Measurements from ENCODE around the gene GOLGA6A.

Gene GOLGA6A

GRCh38 chr15:74044267-74045110 is 37.9 kb downstream of the GOLGA6A start:
- Histone ChIP-seq H3K27me3 (ENCODE audit: control insufficient read depth, insufficient read depth, low read length) (no peaks in the 10 kb centered on the region), H3K4me1 (ENCODE audit: control insufficient read depth, insufficient read depth, low read length) (peaks cover 4% of the 10 kb centered on the region), H3K36me3 (ENCODE audit: control insufficient read depth, insufficient read depth, low read length) (no peaks in the 10 kb centered on the region), H3K9ac (ENCODE audit: low read depth, low read length) (no peak overlapping the region), H3K4me3 (ENCODE audit: low read depth, low read length) (no peak overlapping the region), H3K9me3 (ENCODE audit: control insufficient read depth, insufficient read depth, low read length) (no peaks in the 10 kb centered on the region)

GRCh38 chr15:74043425-74044266 is 38.7 kb downstream of the GOLGA6A start:
- Histone ChIP-seq H3K9ac (ENCODE audit: low read depth, low read length) (no peak overlapping the region), H3K36me3 (ENCODE audit: control insufficient read depth, insufficient read depth, low read length) (no peaks in the 10 kb centered on the region), H3K4me3 (ENCODE audit: low read depth, low read length) (no peak overlapping the region), H3K27me3 (ENCODE audit: control insufficient read depth, insufficient read depth, low read length) (no peaks in the 10 kb centered on the region), H3K4me1 (ENCODE audit: control insufficient read depth, insufficient read depth, low read length) (peaks cover 4% of the 10 kb centered on the region), H3K9me3 (ENCODE audit: control insufficient read depth, insufficient read depth, low read length) (no peaks in the 10 kb centered on the region)

GRCh38 chr15:74042603-74043424 is 39.5 kb downstream of the GOLGA6A start:
- Histone ChIP-seq H3K4me1 (ENCODE audit: control insufficient read depth, insufficient read depth, low read length) (no peaks in the 10 kb centered on the region), H3K36me3 (ENCODE audit: control insufficient read depth, insufficient read depth, low read length) (no peaks in the 10 kb centered on the region), H3K4me3 (ENCODE audit: low read depth, low read length) (no peak overlapping the region), H3K27me3 (ENCODE audit: control insufficient read depth, insufficient read depth, low read length) (no peaks in the 10 kb centered on the region), H3K9me3 (ENCODE audit: control insufficient read depth, insufficient read depth, low read length) (no peaks in the 10 kb centered on the region), H3K9ac (ENCODE audit: low read depth, low read length) (no peak overlapping the region)

- Histone ChIP-seq H3K9me3 (ENCODE audit: control insufficient read depth, insufficient read depth, low read length) (no peaks in the 10 kb centered on the region), H3K4me1 (ENCODE audit: control insufficient read depth, insufficient read depth, low read length) (no peaks in the 10 kb centered on the region)
These were observed 40.4 kb downstream of the GOLGA6A start for GRCh38 chr15:74041777-74042435.

GRCh38 chr15:74041311-74041756 is 41.0 kb downstream of the GOLGA6A start:
- no peak overlapping the region for H3K9ac ChIP-seq (ENCODE audit: low read depth, low read length)
- no peak overlapping the region for H3K4me3 ChIP-seq (ENCODE audit: low read depth, low read length)
- no peaks in the 10 kb centered on the region for H3K27me3 ChIP-seq (ENCODE audit: control insufficient read depth, insufficient read depth, low read length)

More at GRCh38 chr15:74041777-74042435, 40.4 kb downstream of the GOLGA6A start:
- Histone ChIP-seq H3K36me3 (ENCODE audit: control insufficient read depth, insufficient read depth, low read length) (no peaks in the 10 kb centered on the region), H3K9ac (ENCODE audit: low read depth, low read length) (no peak overlapping the region), H3K27me3 (ENCODE audit: control insufficient read depth, insufficient read depth, low read length) (no peaks in the 10 kb centered on the region), H3K4me3 (ENCODE audit: low read depth, low read length) (no peak overlapping the region)

GRCh38 chr15:74040109-74040850 is 42.1 kb downstream of the GOLGA6A start:
- Histone ChIP-seq H3K9ac (ENCODE audit: low read depth, low read length) (no peak overlapping the region), H3K27me3 (ENCODE audit: control insufficient read depth, insufficient read depth, low read length) (no peaks in the 10 kb centered on the region), H3K4me1 (ENCODE audit: control insufficient read depth, insufficient read depth, low read length) (no peaks in the 10 kb centered on the region), H3K4me3 (ENCODE audit: low read depth, low read length) (no peak overlapping the region), H3K36me3 (ENCODE audit: control insufficient read depth, insufficient read depth, low read length) (peaks cover 5% of the 10 kb centered on the region), H3K9me3 (ENCODE audit: control insufficient read depth, insufficient read depth, low read length) (no peaks in the 10 kb centered on the region)

More at GRCh38 chr15:74041311-74041756, 41.0 kb downstream of the GOLGA6A start:
- Histone ChIP-seq H3K4me1 (ENCODE audit: control insufficient read depth, insufficient read depth, low read length) (no peaks in the 10 kb centered on the region), H3K36me3 (ENCODE audit: control insufficient read depth, insufficient read depth, low read length) (peaks cover under 1% of the 10 kb centered on the region), H3K9me3 (ENCODE audit: control insufficient read depth, insufficient read depth, low read length) (no peaks in the 10 kb centered on the region)

- no peaks in the 10 kb centered on the region for H3K9me3 ChIP-seq (ENCODE audit: control insufficient read depth, insufficient read depth, low read length)
These were observed 42.7 kb downstream of the GOLGA6A start for GRCh38 chr15:74039656-74040010.

GRCh38 chr15:74038707-74039655 is 43.4 kb downstream of the GOLGA6A start:
- Histone ChIP-seq H3K4me1 (ENCODE audit: control insufficient read depth, insufficient read depth, low read length) (no peaks in the 10 kb centered on the region), H3K27me3 (ENCODE audit: control insufficient read depth, insufficient read depth, low read length) (no peaks in the 10 kb centered on the region), H3K9me3 (ENCODE audit: control insufficient read depth, insufficient read depth, low read length) (no peaks in the 10 kb centered on the region), H3K36me3 (ENCODE audit: control insufficient read depth, insufficient read depth, low read length) (peaks cover 10% of the 10 kb centered on the region), H3K9ac (ENCODE audit: low read depth, low read length) (no peak overlapping the region), H3K4me3 (ENCODE audit: low read depth, low read length) (no peak overlapping the region)

More at GRCh38 chr15:74039656-74040010, 42.7 kb downstream of the GOLGA6A start:
- Histone ChIP-seq H3K4me1 (ENCODE audit: control insufficient read depth, insufficient read depth, low read length) (no peaks in the 10 kb centered on the region), H3K4me3 (ENCODE audit: low read depth, low read length) (no peak overlapping the region), H3K27me3 (ENCODE audit: control insufficient read depth, insufficient read depth, low read length) (no peaks in the 10 kb centered on the region), H3K9ac (ENCODE audit: low read depth, low read length) (no peak overlapping the region), H3K36me3 (ENCODE audit: control insufficient read depth, insufficient read depth, low read length) (peaks cover 5% of the 10 kb centered on the region)

GRCh38 chr15:74037171-74038117 is 44.9 kb downstream of the GOLGA6A start:
- no peaks in the 10 kb centered on the region for H3K4me1 ChIP-seq (ENCODE audit: control insufficient read depth, insufficient read depth, low read length)
- peaks cover 15% of the 10 kb centered on the region for H3K36me3 ChIP-seq (ENCODE audit: control insufficient read depth, insufficient read depth, low read length)
- no peak overlapping the region for H3K4me3 ChIP-seq (ENCODE audit: low read depth, low read length)
- H3K27me3 ChIP-seq (ENCODE audit: control insufficient read depth, insufficient read depth, low read length), result no peaks in the 10 kb centered on the region
- H3K9me3 ChIP-seq (ENCODE audit: control insufficient read depth, insufficient read depth, low read length), result no peaks in the 10 kb centered on the region
- no peak overlapping the region for H3K9ac ChIP-seq (ENCODE audit: low read depth, low read length)
